GM19238 (cell line): ENCODE data around the gene AMER1.

ENCODE experiments used
- DNase-seq: peaks from one replicate; pipeline ENCODE4 v3.0.0; 2011; ENCODE audit warnings: low spot score; ENCODE audit not compliant: insufficient read length

AMER1 gene

GRCh38 chrX:64186974-64187761, 18.3 kb downstream of the AMER1 start:
- no peak for DNase-seq

GRCh38 chrX:64184396-64184795, 21.1 kb downstream of the AMER1 start:
- DNase-seq: no peak

- DNase-seq: no peak
Measured at GRCh38 chrX:64182208-64182607, 23.3 kb downstream of the AMER1 start.

GRCh38 chrX:64176876-64177275, 28.6 kb downstream of the AMER1 start:
- no peak for DNase-seq

- no peak for DNase-seq
Measured at GRCh38 chrX:64169988-64170387, 35.5 kb downstream of the AMER1 start.

- no peak for DNase-seq
Measured at GRCh38 chrX:64152857-64153256, 52.7 kb downstream of the AMER1 start.

GRCh38 chrX:64151911-64152310, 53.6 kb downstream of the AMER1 start:
- no peak for DNase-seq

GRCh38 chrX:64150775-64151174, 54.7 kb downstream of the AMER1 start:
- DNase-seq: no peak
